Islet precursor cell (in vitro differentiated cells): Measurements from ENCODE around the gene PAWR.
A peak's percentile ranks its signal among the peaks of the same experiment; 100 is the strongest.

ENCODE experiments used
- DNase-seq: peaks from one replicate; pipeline ENCODE4 v3.0.0-alpha.2; 2018

Gene PAWR, protein sequence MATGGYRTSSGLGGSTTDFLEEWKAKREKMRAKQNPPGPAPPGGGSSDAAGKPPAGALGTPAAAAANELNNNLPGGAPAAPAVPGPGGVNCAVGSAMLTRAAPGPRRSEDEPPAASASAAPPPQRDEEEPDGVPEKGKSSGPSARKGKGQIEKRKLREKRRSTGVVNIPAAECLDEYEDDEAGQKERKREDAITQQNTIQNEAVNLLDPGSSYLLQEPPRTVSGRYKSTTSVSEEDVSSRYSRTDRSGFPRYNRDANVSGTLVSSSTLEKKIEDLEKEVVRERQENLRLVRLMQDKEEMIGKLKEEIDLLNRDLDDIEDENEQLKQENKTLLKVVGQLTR

DNA sequence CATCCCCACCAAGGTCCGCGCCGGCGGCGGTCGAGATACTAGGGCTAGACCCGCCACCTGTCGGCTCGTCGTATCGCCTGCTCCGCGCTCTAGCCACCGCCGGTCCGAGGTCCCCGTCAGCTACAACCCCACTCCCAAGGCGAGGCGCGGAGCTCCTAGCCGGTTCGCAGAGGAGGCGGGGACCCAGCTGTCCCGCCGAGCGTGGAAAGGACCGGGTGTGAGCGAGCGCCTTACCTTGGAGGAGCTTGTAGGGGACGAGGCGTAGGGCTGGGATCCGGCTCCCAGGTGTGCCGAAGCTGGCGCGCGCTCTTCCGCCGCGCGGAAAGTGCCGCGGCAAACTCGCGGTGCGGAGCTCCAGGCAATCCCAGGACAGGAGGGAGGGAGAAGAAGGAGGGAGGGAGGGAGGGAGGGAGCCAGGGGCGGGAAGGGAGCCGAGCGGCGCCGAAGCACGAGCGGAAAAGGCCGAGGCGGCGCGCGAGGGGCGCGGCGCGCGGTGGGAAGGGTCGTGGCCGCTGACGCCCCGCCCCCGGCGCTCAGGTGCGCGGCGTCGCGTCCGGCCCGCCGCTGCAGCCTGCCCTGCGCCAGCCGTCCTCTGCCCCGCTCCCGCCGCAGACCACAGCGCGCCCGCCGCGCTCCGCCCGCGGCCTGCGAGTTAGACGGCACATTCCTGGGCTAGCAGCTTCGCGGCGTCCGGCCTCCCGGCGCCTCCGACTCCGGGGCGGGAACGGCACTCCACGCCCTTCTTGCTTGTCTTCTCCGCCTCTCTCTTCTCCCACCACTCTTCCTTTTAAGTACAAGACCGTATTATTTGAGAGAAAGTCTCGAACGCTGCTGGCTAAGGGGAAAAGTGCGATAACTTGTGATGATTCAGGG, at the start of gene PAWR:
TSS of gene PAWR (minus strand) at position 327 of the 873 bp plus-strand sequence. CDS start 720 bp downstream, outside the sequence.
- DNase-seq = peak; percentile 97

DNA sequence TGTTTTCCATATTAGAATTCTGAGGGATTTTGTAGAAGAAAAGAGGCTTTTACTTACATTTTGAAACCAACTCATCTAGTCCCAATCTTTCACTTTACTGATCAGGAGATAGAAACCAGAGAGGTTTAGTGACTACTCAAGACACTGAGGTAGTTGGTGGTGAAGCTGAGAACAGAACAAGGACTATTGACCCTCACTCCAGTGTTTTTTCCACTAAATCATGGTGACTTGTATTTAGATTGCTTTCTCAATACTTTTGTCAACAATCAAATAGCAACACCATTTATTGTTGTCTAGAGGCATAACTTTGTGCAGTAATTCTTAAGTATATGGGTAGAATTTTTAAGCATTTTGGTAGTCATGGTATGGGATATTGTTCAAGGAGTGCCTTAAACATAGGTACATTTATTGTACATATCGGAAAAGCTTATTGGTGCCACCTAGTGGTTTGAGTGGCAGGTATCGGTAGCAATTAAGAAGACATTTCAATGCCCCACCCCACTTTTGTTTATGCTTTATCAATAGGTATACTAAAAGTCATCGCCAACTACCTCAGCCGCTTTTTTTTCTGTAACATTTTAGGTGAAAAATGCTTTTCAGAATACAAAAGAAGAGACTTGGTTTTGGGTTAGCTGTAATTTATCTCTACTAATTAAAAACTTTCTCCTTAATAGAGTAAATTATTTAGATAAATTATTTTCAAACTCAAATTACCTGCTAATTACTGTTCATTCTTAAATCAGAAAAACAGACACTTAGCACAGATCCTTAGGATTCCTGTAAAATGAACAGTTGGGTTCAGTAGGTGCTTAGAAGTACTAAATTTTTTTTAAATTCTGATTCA, 47.3 kb upstream of the PAWR start:
- no peak for DNase-seq

DNA sequence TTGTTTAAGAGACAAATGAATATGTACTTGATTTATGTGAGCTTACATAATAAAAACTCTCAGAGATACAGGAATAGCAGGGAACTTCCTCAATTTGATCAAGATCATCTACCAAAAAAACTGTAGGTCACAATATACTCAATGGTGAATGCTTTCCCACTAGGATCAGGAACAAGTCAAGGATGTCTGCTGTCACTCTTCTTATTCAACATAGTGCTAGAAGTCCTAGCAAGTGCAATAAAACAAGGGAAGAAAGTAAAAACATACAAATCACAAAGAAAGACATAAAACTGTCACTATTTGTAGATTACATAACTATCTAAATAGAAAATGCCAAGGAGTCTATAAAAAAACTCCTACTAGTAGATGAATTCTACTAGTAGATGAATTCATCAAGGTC, 41.9 kb upstream of the PAWR start:
- DNase-seq = no peak

DNA sequence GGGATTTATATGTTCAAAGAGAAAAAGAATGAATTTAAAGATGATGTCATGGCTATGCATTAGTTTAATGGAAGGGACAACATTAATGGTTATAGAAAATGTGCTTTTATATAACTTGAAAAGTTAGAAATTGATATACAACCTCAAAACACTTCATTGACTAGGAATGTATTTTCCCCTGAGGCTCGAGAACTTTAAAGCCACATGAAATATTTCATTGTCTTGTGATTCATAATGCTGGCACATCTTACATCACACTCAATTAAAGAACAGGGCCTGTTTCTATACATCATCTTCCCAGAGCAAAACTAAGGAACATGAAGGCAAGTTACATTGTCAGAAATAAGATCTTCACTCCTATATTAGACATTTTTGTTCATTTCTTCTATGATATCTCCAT, 35.2 kb upstream of the PAWR start:
- no peak for DNase-seq

DNA sequence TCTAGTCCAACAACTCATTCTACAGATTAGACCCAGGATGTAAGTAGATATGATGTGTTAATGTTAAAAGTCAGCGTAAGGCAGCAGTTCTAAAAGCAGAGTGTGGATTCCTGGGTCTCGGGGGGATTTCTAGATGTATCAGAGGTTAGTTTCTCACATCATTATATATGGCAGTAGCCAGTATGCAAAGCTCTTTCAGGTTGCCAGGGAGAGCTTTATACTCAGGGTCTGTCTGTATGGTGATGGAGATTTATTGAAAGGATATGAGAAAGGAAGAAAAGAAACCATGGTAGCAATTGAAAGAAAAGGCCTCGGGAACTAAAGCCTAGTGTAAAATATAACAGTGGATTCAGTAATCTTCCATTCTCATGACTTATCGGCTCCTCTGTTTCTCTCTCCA, 26.2 kb upstream of the PAWR start:
- DNase-seq = no peak

DNA sequence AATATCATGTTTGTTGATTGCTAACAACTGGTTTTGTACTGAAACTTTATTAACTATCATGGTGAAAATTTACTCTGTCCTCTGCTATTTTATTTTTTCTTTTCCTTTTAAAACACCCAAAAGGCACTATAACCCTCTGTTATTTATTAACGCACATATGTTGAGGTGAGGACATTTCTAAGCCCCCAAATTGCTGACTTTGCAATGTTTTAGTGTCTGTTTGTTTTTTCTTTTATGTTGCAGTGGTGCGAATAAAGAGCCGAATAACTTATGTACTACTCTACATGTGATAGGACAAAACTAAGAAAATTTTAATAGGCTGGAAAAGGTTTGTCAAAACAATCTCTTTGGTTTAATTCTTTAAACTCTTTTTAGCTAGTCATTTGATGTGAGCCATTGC, 24.5 kb upstream of the PAWR start:
- DNase-seq = no peak

DNA sequence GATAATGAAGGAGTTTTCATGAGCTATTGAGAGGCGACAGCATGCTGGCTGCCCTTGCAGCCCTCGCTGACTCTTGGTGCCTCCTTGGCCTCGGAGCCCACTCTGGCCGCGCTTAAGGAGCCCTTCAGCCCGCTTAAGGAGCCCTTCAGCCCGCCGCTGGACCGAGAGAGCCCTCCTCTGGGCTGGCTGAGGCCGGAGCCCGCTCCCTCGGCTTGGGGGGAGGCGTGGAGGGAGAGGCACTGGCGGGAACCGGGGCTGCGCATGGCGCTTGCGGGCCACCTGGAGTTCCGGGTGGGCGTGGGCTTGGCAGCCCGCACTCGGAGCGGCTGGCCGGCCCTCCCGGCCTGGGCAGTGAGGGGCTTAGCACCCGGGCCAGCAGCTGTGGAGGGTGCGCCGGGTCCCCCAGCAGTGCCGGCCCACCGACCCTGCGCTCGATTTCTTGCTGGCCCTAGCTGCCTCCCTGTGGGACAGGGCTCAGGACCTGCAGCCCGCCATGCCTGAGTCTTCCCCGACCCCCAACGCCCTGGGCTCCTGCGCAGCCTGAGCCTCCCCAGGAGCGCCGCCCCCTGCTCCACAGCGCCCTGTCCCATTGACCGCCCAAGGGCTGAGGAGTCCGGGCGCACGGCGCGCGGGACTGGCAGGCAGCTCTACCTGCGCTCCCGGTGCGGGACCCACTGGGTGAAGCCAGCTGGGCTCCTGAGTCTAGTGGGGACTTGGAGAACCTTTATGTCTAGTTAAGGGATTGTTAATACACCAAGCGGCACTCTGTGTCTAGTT, 20.1 kb upstream of the PAWR start:
- no peak for DNase-seq

DNA sequence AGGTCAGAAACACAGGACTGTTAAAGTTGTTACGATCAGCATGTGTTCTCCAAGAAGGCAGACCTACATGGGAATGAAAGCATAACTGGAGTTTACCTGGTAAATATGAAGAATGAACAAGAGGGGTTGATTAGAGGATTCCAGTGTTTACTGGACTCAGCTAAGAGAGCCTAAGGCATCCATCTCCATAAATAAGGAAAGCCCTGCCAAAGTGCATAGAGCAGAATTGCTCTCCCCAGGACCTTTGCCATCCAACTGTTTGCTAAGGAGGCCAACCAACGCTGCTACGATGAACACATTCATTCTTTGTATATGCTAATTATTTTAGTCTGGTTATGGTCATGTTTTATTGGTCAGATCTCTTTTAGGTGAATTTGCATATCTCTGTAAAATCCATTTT, 17.1 kb upstream of the PAWR start:
- no peak for DNase-seq

DNA sequence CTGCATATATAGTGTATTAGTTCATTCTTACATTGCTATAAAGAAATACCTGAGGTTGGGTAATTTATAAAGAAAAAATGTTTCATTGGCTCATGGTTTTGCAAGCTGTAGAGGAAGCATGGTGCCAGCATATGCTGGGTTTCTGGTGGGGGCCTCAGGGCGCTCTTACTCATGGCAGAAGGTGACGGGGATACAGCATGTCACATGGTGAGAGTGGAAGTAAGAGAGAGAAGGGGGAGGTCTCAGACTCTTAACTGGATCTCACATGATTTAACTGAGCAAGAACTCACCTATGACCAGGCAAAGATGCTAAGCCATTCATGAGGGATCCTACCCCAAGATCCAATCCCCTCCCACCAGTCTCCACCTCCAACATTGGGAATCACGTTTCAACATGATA, 15.9 kb upstream of the PAWR start:
- no peak for DNase-seq

DNA sequence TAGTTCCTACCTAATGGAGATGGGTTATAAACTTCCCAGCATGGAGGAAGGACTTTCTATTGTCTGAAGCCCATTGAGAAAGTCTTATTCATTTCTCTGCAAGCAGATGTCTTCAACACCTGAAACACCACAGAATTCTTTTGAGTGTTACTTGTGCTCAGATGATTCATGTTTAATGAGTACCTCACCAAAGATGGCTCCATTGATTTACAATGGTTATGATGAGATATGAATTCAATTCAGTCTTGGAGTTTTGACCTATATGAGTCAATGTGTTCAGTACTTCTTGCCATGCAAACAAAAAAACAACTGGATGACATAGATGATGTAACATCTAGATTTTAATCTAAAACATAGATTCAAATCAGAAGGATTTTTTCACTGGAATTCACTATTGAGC, 15.4 kb upstream of the PAWR start:
- DNase-seq = no peak

DNA sequence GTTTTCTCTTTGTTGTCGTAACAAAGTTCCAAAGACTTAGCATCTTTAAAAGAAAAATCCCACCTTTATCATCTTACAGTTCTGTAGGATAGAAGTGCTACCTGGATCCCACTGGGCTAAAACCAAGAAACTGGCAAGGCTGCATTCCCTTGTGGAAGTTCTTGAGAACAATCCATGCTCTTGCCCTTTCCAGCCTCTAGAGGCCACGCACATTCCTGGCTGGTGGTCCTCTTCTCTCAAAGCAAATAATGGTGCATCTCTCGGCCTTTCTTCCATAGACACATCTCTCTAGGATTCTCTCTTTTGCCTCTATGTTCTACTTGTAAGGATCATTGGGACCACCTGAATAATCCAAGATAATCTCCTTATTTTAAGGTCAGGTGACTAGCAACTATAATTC, 8.2 kb upstream of the PAWR start:
- DNase-seq = no peak

DNA sequence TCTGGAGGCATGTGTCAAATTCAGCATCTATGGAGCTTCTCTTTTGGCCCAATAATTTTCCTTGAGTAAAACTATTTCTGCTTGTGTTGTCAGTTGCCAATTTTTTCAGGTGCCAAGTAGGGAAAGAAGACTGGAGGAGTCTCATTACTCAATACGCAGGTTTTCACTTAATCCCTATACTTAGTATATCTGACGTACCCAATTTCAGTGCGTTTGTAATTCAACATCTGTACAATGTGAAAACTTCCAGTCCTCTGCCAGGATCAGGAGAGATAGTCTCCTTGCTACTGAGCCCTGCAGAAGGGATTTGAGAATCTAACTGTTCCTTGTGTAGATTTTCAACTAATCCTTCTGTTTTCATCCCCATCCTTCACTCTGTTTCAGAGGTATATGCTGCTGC, 5.7 kb upstream of the PAWR start:
- DNase-seq = no peak

DNA sequence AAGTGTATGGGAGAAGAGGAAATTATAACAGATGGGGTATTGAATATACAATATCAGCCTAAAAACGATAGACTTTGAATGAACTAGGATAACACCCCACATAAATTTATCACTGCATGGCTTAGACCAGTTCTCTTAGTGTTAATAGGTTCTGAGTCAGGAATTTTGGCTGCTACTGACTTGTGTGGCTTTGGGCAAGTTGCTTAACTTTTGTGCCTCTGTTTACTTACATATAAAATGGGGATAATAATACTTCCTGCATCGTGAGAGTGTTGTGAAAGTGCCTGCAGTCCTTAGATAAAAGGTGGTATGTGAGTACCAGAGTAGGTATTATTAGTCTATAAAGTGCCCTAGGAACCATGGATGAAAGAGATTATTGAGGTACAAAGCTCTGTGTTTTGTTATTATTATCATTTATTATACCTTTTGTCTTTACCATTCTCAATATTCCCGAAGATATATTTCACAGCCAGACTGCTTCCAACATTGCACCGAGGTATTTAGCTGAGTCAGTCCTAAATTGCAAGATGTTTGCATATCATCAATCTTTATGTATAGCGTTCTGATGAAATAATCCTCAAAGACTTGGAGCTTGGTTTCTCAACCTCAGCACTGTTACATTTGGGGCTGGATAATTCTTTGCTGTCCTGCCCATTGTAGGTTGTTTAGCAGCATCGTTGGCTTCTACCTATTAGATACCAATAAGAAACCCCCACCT, 2.3 kb upstream of the PAWR start:
- no peak for DNase-seq

DNA sequence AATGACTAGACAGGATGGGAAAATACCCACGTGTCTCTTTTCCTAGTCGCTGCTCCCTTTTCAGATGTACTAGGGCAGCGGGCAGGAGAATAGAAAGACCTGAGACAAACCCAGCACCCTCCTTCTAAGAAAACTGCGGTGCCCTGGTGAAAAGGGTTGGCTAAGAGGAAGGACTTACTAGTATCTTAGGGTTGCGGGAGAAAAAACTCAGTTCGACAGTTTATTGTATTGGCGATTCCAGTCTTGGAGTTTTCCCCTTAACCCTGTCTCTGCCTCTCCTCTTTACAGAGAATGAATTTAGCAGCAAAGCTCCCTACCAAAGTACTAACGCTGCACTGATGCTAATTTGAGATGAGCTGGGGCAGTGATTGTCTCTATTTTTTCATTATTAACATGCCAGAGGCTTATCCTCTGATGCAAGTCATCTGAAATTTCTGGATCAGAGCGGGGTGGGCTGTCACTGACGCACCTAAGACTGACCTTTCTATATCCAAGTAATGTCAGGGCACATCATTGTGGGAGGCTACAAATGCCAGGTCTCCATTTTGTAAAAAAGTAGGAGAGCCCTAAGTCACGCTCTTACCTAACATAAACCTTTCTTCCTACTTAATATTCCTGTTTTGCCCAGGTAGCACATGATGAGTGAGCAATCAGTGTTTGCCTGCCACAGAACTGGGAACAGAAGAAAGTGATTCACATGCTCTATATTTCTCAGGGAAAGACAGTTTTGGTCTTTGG, 916 bp upstream of the PAWR start:
- DNase-seq = peak; percentile 62

DNA sequence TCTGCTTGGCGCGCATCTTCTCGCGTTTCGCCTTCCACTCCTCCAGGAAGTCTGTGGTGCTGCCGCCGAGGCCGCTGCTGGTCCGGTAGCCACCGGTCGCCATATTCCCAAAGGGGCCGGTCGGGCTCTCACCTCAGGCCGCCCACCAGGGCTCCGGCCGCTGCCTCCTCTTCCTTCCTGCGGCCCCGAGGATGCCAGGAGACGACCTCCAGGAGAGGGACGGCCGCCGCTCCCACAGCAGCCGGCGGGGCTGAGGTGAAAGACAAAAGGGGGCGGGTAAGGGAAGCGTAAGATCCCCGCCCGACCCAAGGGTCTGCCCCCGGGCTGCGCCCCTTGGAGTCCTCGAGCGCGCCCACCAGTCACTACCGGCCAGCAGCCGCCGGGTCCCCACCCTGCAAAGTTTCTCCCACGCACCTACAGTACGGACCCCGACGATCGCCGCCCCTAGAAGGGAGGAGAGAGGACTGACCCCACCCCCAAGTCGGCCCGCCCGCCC, 574 bp downstream of the PAWR start:
- DNase-seq = no peak

DNA sequence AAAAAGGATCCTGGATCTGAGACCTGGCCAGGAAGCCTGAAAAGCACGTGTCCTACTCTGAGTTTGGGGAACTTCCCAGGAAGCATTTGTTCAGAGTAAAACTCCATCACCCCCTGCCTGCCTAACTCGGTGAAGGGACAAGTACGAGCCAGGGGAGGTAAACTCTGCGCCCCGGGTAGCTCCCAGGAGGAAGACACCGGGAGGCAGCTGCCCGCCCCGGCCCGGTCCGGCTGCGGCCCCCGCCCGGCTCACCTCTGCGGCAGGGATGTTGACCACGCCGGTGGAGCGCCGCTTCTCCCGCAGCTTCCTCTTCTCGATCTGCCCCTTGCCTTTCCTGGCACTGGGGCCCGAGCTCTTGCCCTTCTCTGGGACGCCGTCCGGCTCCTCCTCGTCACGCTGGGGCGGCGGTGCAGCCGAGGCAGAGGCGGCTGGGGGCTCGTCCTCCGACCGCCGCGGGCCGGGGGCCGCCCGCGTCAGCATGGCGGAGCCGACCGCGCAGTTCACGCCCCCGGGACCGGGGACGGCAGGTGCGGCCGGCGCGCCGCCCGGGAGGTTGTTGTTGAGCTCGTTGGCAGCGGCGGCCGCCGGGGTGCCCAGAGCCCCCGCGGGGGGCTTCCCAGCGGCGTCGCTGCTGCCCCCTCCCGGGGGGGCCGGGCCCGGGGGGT, 1.2 kb downstream of the PAWR start:
- DNase-seq = peak; percentile 80

DNA sequence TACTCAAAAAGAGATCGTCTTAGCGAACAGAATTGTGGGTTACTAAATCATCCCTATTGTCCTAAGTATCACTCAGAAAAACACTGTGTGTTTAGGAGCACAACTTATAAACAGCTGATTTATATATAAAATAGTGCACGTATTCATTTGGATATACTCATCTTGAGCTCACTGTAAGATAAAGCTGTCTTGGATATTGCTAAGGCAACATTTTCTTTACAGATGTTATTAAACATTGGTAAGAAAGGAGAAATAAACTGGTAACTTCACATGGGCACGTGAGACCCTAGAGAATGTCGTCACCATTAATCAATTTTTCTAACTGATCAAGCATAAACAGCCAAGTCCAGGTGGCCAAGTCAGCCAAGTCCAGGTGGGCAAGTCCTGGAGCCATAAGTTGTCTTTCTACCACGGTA, 1.7 kb downstream of the PAWR start:
- DNase-seq = no peak

DNA sequence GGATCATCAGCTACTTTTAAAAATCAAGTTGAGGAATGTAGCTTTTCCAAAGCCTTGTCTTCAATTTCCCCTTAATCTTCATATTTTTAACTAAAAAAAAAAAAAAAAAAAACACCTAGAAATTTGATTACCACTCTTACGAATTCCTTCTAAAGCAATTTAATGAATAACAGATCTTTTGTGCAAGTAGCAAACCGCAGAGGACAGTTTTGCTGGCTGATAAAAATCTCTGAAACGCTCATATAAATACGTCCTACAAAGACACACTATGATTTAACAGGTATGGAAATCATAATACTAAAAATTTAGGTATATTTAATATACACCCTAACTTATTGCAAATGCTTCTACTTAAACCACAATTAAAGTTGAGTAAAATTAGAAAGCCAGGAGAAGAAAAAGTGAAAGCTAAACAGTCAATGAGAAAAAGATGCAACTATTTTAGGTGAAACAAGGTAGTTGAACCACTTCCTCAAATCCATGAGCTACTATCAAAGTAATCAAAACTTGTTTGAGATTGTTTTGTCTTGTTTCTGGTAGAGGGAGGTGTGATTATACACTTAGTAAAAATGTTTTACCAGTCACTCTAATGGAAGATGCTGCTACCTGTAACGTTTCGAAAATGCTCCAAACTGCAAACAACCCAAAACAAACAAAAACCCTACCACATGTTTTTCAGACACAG, 2.2 kb downstream of the PAWR start:
- no peak for DNase-seq

DNA sequence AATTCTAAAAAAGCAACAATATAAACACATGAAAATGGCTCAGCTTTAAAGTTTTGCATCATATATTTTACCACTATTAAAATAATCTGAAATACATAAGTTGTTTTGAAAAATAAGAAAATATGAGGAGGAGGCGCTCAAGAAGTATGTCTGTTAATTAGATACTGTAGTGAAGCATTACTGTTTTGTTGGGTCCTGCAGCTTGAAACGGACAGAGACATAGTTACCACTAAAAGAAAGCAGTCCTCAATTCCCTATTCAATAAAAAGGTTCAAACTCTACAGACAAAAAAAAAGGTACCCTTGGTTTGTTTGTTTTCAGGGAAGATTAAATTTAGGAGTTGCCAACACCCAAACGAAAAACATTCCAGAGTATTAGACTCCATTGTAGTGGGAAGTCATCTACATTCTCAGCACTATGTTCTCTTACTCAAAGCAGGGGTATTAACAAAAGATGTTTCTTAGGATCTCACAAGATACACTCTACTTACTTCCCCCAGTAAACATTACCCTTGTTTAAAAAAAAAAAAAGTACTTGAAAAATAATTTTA, 3.0 kb downstream of the PAWR start:
- no peak for DNase-seq
